NCI-H526 (cell line): ENCODE results near the gene RHBDL1.
"Not testable (repeated sequence)": the region's sequence is repeated elsewhere in the genome, so short reads cannot be mapped to it uniquely, and the experiment has no call there.

ENCODE experiments used
- DNase-seq, 2 experiments: peaks; one replicate each; lab custom pipeline; 2025; lab: John Stamatoyannopoulos, UW

RHBDL1 gene

GRCh38 chr16:686459-687260, 11.2 kb downstream of the RHBDL1 start:
- no peak for DNase-seq

GRCh38 chr16:687499-687898, 12.0 kb downstream of the RHBDL1 start:
- DNase-seq, result no peak

GRCh38 chr16:689175-689897, 13.9 kb downstream of the RHBDL1 start:
- DNase-seq, result no peak

GRCh38 chr16:691242-691641, 15.8 kb downstream of the RHBDL1 start:
- DNase-seq, result not testable (repeated sequence)

- no peak for DNase-seq
These were observed 17.1 kb downstream of the RHBDL1 start for GRCh38 chr16:692356-693108.

GRCh38 chr16:693364-693763, 17.9 kb downstream of the RHBDL1 start:
- no peak for DNase-seq

GRCh38 chr16:693766-694165, 18.3 kb downstream of the RHBDL1 start:
- no peak for DNase-seq

- no peak for DNase-seq
These were observed 18.9 kb downstream of the RHBDL1 start for GRCh38 chr16:694187-694862.

GRCh38 chr16:694863-695354, 19.4 kb downstream of the RHBDL1 start:
- DNase-seq, result no peak

GRCh38 chr16:695355-696089, 20.1 kb downstream of the RHBDL1 start:
- peak; percentile 81 to 88 for DNase-seq

- no peak for DNase-seq
These were observed 23.6 kb downstream of the RHBDL1 start for GRCh38 chr16:698911-699671.

- no peak for DNase-seq
These were observed 25.5 kb downstream of the RHBDL1 start for GRCh38 chr16:700684-701584.

- no peak for DNase-seq
These were observed 26.9 kb downstream of the RHBDL1 start for GRCh38 chr16:702341-702740.

- DNase-seq, result no peak
These were observed 27.9 kb downstream of the RHBDL1 start for GRCh38 chr16:703406-703805.

- no peak for DNase-seq
These were observed 28.6 kb downstream of the RHBDL1 start for GRCh38 chr16:704047-704446.

GRCh38 chr16:704552-705380, 29.3 kb downstream of the RHBDL1 start:
- DNase-seq, result no peak

GRCh38 chr16:705431-706188, 30.1 kb downstream of the RHBDL1 start, which contains the start of gene FBXL16:
TSS of gene FBXL16 (minus strand) at chr16:705801. CDS start at chr16:697405, 8,396 bp downstream.
- DNase-seq, result peak in 1 of 2 experiments; percentile 80
